ENCODE data around the gene CCDC33.

Gene CCDC33

GRCh38 chr15:74201710-74202420, 34.3 kb upstream of the CCDC33 start:
- Histone ChIP-seq H2AFZ (ENCODE audit: low read length) (no peak overlapping the region), H3K27ac (ENCODE audit: low read length) (no peak overlapping the region), H3K27me3 (replicated peaks; ENCODE audit: insufficient read depth, low read length) (peaks cover 80% of the 10 kb centered on the region), H3K9me2 (replicated peaks; ENCODE audit: insufficient read depth, low read length) (no peaks in the 10 kb centered on the region), H3K4me1 (ENCODE audit: low read length) (no peaks in the 10 kb centered on the region), H3F3A (ENCODE audit: insufficient read depth, low read length) (no peaks in the 10 kb centered on the region), H3K79me2 (ENCODE audit: low read length) (no peaks in the 10 kb centered on the region), H4K20me1 (ENCODE audit: insufficient read depth, low read length) (no peaks in the 10 kb centered on the region), H3K9me3 (replicated peaks; ENCODE audit: insufficient read depth, low read length) (no peaks in the 10 kb centered on the region), H3K36me3 (replicated peaks; ENCODE audit: insufficient read depth, low read length) (no peaks in the 10 kb centered on the region), H3K9ac (ENCODE audit: low read length) (no peak overlapping the region), H3K4me3 (ENCODE audit: low read length) (no peak overlapping the region), H3K4me2 (ENCODE audit: low read depth, low read length) (no peak overlapping the region)
- TF ChIP-seq EZH2phosphoT487 (IDR thresholded peaks at IDR 0.05; ENCODE audit: low read length) (no peak), EZH2 (optimal IDR thresholded peaks at IDR 0.05; ENCODE audit: low read depth, low read length) (no peak), CTCF (IDR thresholded peaks at IDR 0.05; ENCODE audit: low read length) (no peak)
- no peak for DNase-seq

- no peaks in the 10 kb centered on the region for H3F3A ChIP-seq (ENCODE audit: insufficient read depth, low read length)
- no peaks in the 10 kb centered on the region for H3K36me3 ChIP-seq (replicated peaks; ENCODE audit: insufficient read depth, low read length)
- H3K4me2 ChIP-seq (ENCODE audit: low read depth, low read length) = no peak within 1 kb of the TSS
- no peak within 1 kb of the TSS for H2AFZ ChIP-seq (ENCODE audit: low read length)
- H3K9me3 ChIP-seq (replicated peaks; ENCODE audit: insufficient read depth, low read length) = no peaks in the 10 kb centered on the region
- no peak for TF ChIP-seq CTCF (IDR thresholded peaks at IDR 0.05; ENCODE audit: low read length)
- no peak for TF ChIP-seq EZH2phosphoT487 (IDR thresholded peaks at IDR 0.05; ENCODE audit: low read length)
- no peak for TF ChIP-seq EZH2 (optimal IDR thresholded peaks at IDR 0.05; ENCODE audit: low read depth, low read length)
- no peak within 1 kb of the TSS for H3K27ac ChIP-seq (ENCODE audit: low read length)
- H3K27me3 ChIP-seq (replicated peaks; ENCODE audit: insufficient read depth, low read length) = peaks cover 88% of the 10 kb centered on the region
- H4K20me1 ChIP-seq (ENCODE audit: insufficient read depth, low read length) = no peaks in the 10 kb centered on the region
- no peak within 1 kb of the TSS for H3K4me3 ChIP-seq (ENCODE audit: low read length)
- no peaks in the 10 kb centered on the region for H3K9me2 ChIP-seq (replicated peaks; ENCODE audit: insufficient read depth, low read length)
- no peaks in the 10 kb centered on the region for H3K4me1 ChIP-seq (ENCODE audit: low read length)
- no peak within 1 kb of the TSS for H3K9ac ChIP-seq (ENCODE audit: low read length)
- H3K79me2 ChIP-seq (ENCODE audit: low read length) = no peaks in the 10 kb centered on the region
- no peak for DNase-seq
Observed at GRCh38 chr15:74202452-74203401, 33.4 kb upstream of the CCDC33 start, which contains the start of gene STRA6. STRA6 (minus strand) TSS chr15:74202787; CDS start chr15:74202267, 520 bp downstream.

GRCh38 chr15:74203914-74204431, 32.2 kb upstream of the CCDC33 start:
- no peaks in the 10 kb centered on the region for H3K79me2 ChIP-seq (ENCODE audit: low read length)
- H3K9me3 ChIP-seq (replicated peaks; ENCODE audit: insufficient read depth, low read length) = no peaks in the 10 kb centered on the region
- H3K27me3 ChIP-seq (replicated peaks; ENCODE audit: insufficient read depth, low read length) = peaks cover 93% of the 10 kb centered on the region
- H3K36me3 ChIP-seq (replicated peaks; ENCODE audit: insufficient read depth, low read length) = no peaks in the 10 kb centered on the region
- H3F3A ChIP-seq (ENCODE audit: insufficient read depth, low read length) = no peaks in the 10 kb centered on the region
- no peaks in the 10 kb centered on the region for H3K4me1 ChIP-seq (ENCODE audit: low read length)
- no peaks in the 10 kb centered on the region for H3K9me2 ChIP-seq (replicated peaks; ENCODE audit: insufficient read depth, low read length)
- no peak overlapping the region for H3K27ac ChIP-seq (ENCODE audit: low read length)
- H2AFZ ChIP-seq (ENCODE audit: low read length) = no peak overlapping the region
- H3K9ac ChIP-seq (ENCODE audit: low read length) = no peak overlapping the region
- TF ChIP-seq EZH2 (optimal IDR thresholded peaks at IDR 0.05; ENCODE audit: low read depth, low read length) (no peak), EZH2phosphoT487 (IDR thresholded peaks at IDR 0.05; ENCODE audit: low read length) (no peak), CTCF (IDR thresholded peaks at IDR 0.05; ENCODE audit: low read length) (no peak)
- H3K4me2 ChIP-seq (ENCODE audit: low read depth, low read length) = no peak overlapping the region
- H4K20me1 ChIP-seq (ENCODE audit: insufficient read depth, low read length) = no peaks in the 10 kb centered on the region
- no peak overlapping the region for H3K4me3 ChIP-seq (ENCODE audit: low read length)
- no peak for DNase-seq
